Effector CD8-positive, alpha-beta T cell (primary cell): ENCODE measurements around the gene MERTK.
"Not testable (repeated sequence)": the region's sequence is repeated elsewhere in the genome, so short reads cannot be mapped to it uniquely, and the experiment has no call there.

Source experiments
- DNase-seq: peaks from one replicate; lab custom pipeline; 2025; lab: John Stamatoyannopoulos, UW

The MERTK gene

GRCh38 chr2:112045446-112046014 is 147.1 kb downstream of the MERTK start:
- DNase-seq: no peak

- DNase-seq: no peak
Observed at GRCh38 chr2:112046231-112046630, 147.8 kb downstream of the MERTK start.

GRCh38 chr2:112047537-112048235 is 149.3 kb downstream of the MERTK start:
- no peak for DNase-seq

- no peak for DNase-seq
Observed at GRCh38 chr2:112048236-112048592, 149.8 kb downstream of the MERTK start.

- DNase-seq: no peak
Observed at GRCh38 chr2:112048887-112049286, 150.5 kb downstream of the MERTK start.

- DNase-seq: no peak
Observed at GRCh38 chr2:112050316-112050715, 151.9 kb downstream of the MERTK start.

- DNase-seq: peak; percentile 95
Observed at GRCh38 chr2:112053917-112054846, 155.8 kb downstream of the MERTK start.

- DNase-seq: peak; percentile 97
Observed at GRCh38 chr2:112054847-112055729, 156.7 kb downstream of the MERTK start, which contains the start of gene TMEM87B. TSS of gene TMEM87B (plus strand) at chr2:112055269. CDS start at chr2:112055592, 323 bp downstream.

- DNase-seq: no peak
Observed at GRCh38 chr2:112055730-112056625, 157.6 kb downstream of the MERTK start.

GRCh38 chr2:112056626-112056987 is 158.2 kb downstream of the MERTK start:
- no peak for DNase-seq

GRCh38 chr2:112059671-112060070 is 161.3 kb downstream of the MERTK start:
- DNase-seq: no peak

- DNase-seq: no peak
Observed at GRCh38 chr2:112061299-112061698, 162.9 kb downstream of the MERTK start.

GRCh38 chr2:112061840-112062239 is 163.4 kb downstream of the MERTK start:
- no peak for DNase-seq

- DNase-seq: no peak
Observed at GRCh38 chr2:112062894-112063293, 164.5 kb downstream of the MERTK start.

- no peak for DNase-seq
Observed at GRCh38 chr2:112065486-112065885, 167.1 kb downstream of the MERTK start.

- DNase-seq: no peak
Observed at GRCh38 chr2:112065966-112066365, 167.6 kb downstream of the MERTK start.

GRCh38 chr2:112069794-112070193 is 171.4 kb downstream of the MERTK start:
- DNase-seq: not testable (repeated sequence)

- no peak for DNase-seq
Observed at GRCh38 chr2:112073875-112074274, 175.5 kb downstream of the MERTK start.

- DNase-seq: no peak
Observed at GRCh38 chr2:112074506-112074905, 176.1 kb downstream of the MERTK start.

GRCh38 chr2:112075490-112076260 is 177.3 kb downstream of the MERTK start:
- DNase-seq: no peak
